GM23248 (cell line): ENCODE measurements around the gene MICU2.

Experiments used
- EZH2 ChIP-seq: fragments of 200-600 bp; sonication (generic); IDR thresholded peaks from 2 replicates; pipeline ENCODE4 v1.6.1; 2018; ENCODE audit warnings: antibody characterized with exemption, mild to moderate bottlenecking; ENCODE audit not compliant: insufficient read depth, poor library complexity, severe bottlenecking
- EZH2phosphoT487 ChIP-seq: fragments of 200-600 bp; sonication (generic); IDR thresholded peaks from 2 replicates; pipeline ENCODE4 v1.6.1; 2018; ENCODE audit warnings: antibody characterized with exemption, moderate library complexity, mild to moderate bottlenecking, low read depth; ENCODE audit not compliant: insufficient read depth

- TF ChIP-seq EZH2phosphoT487: no peak
- TF ChIP-seq EZH2: no peak
Observed at GRCh38 chr13:21615427-21615826, 11.5 kb upstream of the MICU2 start.
